ENCODE measurements around the gene HECTD1.

- TF ChIP-seq, protein P1, sequence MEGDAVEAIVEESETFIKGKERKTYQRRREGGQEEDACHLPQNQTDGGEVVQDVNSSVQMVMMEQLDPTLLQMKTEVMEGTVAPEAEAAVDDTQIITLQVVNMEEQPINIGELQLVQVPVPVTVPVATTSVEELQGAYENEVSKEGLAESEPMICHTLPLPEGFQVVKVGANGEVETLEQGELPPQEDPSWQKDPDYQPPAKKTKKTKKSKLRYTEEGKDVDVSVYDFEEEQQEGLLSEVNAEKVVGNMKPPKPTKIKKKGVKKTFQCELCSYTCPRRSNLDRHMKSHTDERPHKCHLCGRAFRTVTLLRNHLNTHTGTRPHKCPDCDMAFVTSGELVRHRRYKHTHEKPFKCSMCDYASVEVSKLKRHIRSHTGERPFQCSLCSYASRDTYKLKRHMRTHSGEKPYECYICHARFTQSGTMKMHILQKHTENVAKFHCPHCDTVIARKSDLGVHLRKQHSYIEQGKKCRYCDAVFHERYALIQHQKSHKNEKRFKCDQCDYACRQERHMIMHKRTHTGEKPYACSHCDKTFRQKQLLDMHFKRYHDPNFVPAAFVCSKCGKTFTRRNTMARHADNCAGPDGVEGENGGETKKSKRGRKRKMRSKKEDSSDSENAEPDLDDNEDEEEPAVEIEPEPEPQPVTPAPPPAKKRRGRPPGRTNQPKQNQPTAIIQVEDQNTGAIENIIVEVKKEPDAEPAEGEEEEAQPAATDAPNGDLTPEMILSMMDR (IDR thresholded peaks at IDR 0.05), result no peak
- TF ChIP-seq POLR2A (IDR thresholded peaks at IDR 0.05), result no peak
These were observed 2.7 kb downstream of the HECTD1 start for GRCh38 chr14:31204593-31205534.

All from Peyer's patch (tissue), 4 donors.